D721Med (cell line): ENCODE measurements around the gene FAM83G.
"Not testable (repeated sequence)": the region's sequence is repeated elsewhere in the genome, so short reads cannot be mapped to it uniquely, and the experiment has no call there.

Experiments
- DNase-seq: peaks from one replicate; pipeline ENCODE4 v3.0.0; 2011; ENCODE audit warnings: low spot score; ENCODE audit not compliant: insufficient read length
- FAIRE-seq: peaks from 2 replicates; lab custom pipeline; 2011; peaks lifted over from hg19 to GRCh38; lab: Jason Lieb, UNC
- TF ChIP-seq, protein P1 (sequence below): IDR thresholded peaks from 2 replicates; pipeline ENCODE4 v1.5.1; 2012; ENCODE audit warnings: mild to moderate bottlenecking, control low read depth; ENCODE audit not compliant: insufficient read depth; ENCODE audit errors: missing control alignments

FAM83G gene, protein sequence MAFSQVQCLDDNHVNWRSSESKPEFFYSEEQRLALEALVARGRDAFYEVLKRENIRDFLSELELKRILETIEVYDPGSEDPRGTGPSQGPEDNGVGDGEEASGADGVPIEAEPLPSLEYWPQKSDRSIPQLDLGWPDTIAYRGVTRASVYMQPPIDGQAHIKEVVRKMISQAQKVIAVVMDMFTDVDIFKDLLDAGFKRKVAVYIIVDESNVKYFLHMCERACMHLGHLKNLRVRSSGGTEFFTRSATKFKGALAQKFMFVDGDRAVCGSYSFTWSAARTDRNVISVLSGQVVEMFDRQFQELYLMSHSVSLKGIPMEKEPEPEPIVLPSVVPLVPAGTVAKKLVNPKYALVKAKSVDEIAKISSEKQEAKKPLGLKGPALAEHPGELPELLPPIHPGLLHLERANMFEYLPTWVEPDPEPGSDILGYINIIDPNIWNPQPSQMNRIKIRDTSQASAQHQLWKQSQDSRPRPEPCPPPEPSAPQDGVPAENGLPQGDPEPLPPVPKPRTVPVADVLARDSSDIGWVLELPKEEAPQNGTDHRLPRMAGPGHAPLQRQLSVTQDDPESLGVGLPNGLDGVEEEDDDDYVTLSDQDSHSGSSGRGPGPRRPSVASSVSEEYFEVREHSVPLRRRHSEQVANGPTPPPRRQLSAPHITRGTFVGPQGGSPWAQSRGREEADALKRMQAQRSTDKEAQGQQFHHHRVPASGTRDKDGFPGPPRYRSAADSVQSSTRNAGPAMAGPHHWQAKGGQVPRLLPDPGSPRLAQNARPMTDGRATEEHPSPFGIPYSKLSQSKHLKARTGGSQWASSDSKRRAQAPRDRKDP

DNA sequence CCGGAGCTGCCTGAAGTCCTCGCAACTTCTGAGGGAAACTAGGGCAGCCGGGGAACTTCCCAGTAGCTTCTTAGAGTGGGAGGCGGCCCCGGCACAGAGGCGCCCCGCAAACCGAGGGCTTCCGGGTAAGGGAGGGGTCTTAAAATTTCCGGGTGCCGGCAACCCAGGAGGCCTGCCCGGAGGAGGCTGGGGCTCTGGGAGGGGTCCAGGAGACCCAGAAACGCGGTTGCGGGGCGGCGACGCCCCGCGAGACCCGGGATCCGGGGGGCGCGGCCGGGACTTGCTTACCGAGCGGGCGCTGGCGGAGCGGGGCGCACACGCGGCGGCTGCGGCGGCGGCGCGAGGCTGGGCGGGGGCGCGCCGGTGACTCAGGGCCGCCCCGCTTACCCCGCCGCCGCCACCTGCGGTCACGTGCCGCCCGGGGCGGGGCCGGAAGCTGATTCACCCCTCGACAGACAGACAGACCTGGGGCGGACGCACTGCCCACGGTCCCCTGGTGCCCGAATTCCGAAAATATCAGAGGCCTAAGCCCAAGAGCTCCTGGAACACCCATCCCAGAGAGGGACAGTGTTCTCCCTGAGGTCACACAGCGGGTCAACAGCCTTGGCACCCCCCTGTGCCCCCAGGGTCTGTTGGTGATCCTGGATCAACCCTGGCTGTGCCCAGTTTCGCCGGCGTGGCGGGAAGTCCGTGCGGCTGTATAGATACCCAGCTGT is at the start of gene FAM83G:
Gene FAM83G, minus strand, starts transcription at position 344 of the 716 bp plus-strand sequence. CDS start 723 bp downstream, outside the sequence.
- TF ChIP-seq, protein P1, sequence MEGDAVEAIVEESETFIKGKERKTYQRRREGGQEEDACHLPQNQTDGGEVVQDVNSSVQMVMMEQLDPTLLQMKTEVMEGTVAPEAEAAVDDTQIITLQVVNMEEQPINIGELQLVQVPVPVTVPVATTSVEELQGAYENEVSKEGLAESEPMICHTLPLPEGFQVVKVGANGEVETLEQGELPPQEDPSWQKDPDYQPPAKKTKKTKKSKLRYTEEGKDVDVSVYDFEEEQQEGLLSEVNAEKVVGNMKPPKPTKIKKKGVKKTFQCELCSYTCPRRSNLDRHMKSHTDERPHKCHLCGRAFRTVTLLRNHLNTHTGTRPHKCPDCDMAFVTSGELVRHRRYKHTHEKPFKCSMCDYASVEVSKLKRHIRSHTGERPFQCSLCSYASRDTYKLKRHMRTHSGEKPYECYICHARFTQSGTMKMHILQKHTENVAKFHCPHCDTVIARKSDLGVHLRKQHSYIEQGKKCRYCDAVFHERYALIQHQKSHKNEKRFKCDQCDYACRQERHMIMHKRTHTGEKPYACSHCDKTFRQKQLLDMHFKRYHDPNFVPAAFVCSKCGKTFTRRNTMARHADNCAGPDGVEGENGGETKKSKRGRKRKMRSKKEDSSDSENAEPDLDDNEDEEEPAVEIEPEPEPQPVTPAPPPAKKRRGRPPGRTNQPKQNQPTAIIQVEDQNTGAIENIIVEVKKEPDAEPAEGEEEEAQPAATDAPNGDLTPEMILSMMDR = no peak
- FAIRE-seq (no peak), DNase-seq (peak; percentile 63)

DNA sequence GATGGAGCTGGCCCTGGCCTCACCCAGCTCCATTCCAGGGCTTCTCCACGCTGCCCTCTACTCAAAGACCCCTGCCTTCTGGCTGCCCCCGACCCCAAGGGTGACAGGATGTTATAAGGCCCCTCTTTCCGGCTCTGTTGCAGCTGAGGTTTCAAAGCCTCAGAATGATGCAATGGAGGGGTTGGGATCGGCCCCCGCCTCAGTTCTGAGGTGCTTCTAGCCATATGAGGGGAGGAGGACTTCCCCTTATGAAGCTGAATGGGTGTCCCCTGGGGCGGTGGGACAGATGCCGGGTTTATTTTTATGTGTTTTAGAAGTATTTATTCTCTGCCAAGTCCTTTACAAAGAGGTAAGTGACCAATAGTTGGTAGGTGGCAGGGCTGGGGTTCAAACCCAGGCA is 44.3 kb upstream of the FAM83G start:
- FAIRE-seq, DNase-seq: not testable (repeated sequence)

DNA sequence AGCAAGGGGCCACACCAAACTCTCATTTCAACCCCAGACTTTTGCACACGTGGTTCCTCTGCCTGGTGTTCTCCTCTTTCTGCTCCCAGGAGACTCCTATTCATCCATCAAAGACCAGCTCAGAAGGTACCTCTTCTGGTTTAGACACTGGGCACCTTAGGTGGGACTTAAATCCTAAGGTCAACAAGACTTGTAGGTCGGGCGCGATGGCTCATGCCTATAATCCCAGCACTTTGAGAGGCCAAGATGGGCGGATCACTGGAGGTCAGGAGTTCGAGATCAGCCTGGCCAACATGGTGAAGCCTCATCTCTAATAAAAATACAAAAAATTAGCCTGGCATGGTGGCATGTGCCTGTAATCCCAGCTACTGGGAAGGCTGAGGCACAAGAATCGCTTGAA is 42.9 kb upstream of the FAM83G start:
- FAIRE-seq, DNase-seq: not testable (repeated sequence)

DNA sequence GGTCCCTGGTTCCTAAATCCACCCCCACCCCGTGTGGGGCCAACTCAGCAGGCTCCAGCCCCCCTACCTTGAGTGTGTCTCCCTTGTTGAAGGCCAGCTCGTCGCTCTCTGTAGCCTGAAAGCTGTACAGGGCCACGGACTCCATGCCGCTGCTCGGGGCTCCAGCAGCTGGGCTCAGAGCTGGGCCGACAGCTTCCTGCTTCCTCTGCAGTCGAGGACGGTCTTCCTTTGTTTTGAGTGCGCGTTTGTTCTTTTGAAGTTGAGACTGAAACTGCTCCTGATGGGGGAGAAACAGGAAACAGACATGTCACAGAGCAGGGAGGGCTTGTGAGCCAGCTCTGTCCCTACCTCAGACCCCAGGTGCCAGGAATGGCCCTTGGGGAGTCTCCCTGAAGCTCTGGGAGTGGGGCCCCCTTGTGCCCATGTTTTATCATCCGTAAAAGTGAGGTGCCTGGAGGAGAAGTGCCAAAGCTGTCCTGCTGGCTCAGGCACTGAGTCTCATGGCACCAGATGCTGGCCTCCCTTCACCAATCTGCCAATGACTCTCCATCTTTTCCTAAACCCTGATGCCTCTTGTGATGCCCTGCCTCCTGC is 42.3 kb upstream of the FAM83G start, which contains the start of gene GRAP:
Gene GRAP, minus strand, starts transcription at position 176 of the 594 bp plus-strand sequence. Its CDS starts 31 bp downstream, at position 145.
- FAIRE-seq = not testable (repeated sequence)

DNA sequence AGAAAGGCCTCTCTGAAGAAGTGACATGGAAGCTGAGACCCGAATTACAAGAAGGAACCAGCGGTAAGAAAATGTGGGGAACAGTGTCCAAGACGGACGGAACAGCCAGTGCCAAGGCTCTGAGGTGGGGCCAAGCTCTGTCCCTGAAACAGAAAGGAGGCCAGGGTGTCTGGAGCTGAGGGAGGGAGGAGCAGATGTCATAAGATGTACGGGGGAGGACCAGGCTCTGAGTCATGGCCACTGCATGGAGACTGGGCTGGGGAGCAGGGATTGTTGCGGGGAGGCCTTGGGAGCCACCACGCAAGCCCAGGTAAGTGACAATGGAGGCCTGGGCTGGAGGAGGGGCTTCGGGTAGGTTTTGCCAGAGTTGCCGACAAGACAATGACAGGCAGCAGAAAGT is 40.1 kb upstream of the FAM83G start:
- DNase-seq, FAIRE-seq: not testable (repeated sequence)

More for the DNA sequence above, 42.3 kb upstream of the FAM83G start, which contains the start of gene GRAP:
- DNase-seq = not testable (repeated sequence)

DNA sequence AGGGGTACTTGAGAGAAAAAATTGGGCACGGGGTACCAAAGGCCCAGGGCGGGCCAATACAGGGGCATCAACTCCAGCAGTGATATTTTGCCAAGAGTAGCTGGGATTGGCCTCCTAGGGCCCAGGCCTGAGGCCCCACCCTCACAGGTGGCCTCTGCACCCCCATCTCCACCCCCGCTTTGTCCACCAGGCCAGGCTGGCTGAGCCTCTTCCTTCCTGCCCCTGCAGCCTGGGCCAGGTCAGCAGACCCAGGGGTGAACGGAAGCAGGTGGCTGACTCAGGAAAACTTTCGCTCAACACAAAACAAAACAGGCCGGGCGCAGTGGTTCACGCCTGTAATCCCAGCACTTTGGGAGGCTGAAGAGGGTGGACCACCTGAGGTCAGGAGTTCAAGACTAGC is 38.5 kb upstream of the FAM83G start:
- not testable (repeated sequence) for FAIRE-seq, DNase-seq

DNA sequence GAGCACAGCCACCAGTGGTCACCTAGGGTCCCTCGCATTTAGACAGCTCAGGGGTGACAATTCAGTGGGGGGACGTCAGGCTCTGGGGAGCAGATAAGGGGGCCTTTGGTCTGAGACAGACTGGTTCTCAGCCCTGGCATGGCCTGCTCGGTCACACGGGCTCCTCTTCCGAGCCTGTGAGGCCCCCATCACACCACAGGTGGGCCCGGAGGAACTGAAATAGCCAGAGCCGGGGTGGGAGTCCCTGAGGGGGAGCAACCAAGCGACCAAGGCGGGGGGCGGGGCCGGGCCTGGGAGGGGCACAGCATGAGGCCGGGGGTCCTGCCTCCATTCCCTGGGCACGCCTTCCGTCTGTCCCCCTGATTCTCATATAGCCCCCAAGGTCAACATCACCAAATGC is 37.8 kb upstream of the FAM83G start:
- DNase-seq, FAIRE-seq: not testable (repeated sequence)

DNA sequence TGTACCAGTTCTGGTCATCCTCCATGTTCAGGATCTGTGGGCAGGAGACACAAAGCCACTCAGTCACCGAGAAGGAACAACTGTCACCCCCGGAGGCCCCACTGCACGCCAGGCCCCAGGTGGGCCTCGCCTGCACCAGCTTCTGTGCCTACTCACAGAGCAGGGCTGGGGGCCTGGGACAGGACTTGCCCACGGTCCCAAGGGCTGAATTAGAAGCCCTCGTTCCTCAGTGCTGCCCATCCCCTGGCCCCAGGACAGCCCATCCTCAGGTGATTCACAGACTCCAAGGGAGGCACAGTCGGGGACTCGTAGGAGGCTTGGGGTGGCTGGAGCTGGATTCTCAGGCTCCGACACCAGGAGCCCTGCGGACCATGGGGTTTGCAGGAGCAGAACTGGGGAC is 37.3 kb upstream of the FAM83G start:
- not testable (repeated sequence) for FAIRE-seq, DNase-seq

DNA sequence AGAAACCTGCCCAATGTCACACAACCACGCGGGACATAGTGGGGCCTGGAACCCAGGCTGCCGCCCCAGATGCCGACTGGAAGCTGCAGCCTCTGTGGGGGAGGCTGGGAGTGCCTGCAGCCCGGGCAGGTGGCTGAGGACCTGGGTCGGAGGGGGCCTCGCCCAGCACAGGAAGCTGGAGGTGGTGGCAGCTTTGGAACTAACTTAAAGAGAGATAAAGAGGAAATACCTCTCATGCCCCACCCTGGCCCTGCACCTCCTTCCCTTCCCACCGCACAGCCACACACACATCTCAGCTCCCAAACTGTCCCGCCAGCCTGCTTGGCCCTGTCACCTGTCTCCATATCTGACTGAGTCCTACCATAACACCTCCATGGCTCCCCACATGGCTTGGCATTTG is 35.8 kb upstream of the FAM83G start:
- FAIRE-seq, DNase-seq: not testable (repeated sequence)

DNA sequence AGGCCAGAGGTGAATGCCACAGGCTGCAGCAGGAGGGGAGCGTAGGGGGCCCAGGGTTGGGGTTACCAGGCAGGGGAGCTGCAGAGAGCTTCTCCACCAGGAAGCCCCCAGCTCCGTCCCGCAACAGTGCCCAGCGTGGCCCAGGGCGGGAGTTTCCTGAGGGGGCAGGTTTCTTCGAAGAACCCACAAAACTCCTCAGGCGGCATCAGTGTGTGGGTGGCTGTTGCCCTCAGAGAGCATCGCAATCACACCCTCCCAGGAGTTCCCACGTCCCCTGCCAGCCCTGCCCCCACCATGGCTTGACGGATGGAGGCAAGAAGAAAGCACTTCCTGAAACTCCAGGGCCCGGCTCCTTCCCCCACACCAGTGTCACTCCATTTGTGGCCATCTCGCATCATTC is 34.2 kb upstream of the FAM83G start:
- not testable (repeated sequence) for DNase-seq, FAIRE-seq

DNA sequence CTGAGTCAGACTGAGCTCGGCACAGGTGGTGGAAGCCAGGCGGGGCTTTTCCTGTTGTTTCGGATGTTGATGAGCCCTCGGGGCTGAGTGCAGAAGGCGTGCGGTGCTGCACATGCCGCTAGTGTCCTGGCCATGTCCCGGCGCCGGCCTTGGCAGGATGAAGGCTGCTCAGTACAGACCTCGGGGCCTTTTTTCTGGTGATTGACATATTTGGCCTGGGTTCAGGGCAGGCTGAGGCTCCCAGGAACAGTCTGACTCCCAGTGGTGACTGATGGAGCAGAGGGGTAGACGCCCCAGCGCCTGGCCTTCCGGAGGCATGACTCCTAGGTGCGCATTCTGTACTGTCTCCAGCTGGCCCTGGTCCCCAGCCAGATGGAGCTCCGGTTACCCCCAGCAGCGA is 33.4 kb upstream of the FAM83G start:
- not testable (repeated sequence) for FAIRE-seq

DNA sequence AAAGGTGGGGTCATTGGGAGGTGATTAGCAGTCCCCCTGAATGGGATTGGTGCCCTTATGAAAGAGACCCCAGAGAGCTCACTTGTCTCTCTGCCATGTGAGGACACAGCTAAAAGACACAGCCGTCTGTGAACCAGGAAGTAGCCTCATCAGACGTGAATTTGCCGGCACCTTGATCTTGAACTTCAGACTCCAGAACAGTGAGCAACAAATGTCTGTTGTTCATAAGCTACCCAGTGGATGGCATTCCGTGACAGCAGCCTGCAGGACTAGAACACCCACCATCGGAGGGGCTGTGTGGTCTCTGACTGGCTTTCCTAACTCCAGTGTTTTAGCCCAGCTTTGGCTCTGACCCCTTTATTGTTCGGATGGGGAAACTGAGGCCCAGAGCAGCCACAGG is 33.0 kb upstream of the FAM83G start:
- DNase-seq, FAIRE-seq: not testable (repeated sequence)

More for the DNA sequence above, 33.4 kb upstream of the FAM83G start:
- not testable (repeated sequence) for DNase-seq

DNA sequence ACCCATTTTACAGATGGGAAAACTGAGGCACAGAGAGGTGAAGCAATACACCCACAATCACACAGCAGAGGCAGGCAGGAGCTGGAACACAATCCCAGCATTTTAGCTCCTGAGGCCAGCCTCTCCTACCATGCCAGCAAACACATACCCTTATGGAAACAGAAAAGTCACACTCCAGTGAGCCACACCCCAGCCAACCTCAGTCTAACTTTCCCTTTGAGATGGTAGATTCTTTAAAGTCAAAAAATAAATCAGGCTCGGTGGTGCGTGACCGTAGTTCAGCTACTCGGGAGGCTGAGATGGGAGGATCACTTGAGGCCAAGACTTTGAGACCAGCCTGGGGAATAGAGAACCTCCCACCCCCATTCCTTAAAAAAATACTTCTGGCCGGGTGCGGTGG is 31.6 kb upstream of the FAM83G start:
- not testable (repeated sequence) for FAIRE-seq, DNase-seq

DNA sequence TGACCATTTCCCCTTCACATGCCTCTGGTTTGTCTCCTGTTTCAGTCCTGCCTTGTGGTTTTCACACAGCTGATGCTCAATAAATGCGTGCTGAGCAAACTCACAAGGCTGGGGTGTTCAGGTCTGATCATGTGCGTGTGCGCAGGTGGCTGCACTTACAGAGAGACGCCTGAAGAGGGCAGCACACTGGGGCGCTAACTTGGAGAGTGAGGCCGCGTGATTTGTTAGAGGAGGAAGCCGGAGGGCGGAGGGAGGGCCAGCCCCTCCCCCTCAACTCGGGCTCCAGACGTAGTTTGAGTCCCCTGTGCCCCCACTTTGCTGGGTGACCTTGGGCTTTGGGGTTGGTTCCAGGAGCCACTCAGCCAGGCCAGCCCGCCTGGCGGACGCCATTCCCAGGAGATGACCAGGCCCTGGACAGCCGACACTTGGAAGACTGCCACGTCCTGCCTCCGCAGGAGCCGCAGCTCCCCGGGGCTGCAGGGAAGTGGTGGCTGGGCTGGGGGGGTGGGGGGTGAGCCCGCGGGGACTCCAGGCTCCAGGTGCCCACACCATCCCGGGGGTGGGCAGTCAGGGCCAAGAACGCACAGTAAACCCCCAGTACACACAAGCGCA is 27.9 kb upstream of the FAM83G start:
- not testable (repeated sequence) for FAIRE-seq, DNase-seq
